ENCODE results near the gene CLDN11. TPM values are rescaled to one million over a fixed set of nuclear protein-coding genes. Genes with fewer than 3 reads are reported as not detected.

Gene CLDN11
- total and polyA plus RNA-seq, 2 of the 8 experiments (the other 6 are each of a cell fraction or from before 2014, with no cell fraction given): 4.8 to 12.5 TPM

DNA sequence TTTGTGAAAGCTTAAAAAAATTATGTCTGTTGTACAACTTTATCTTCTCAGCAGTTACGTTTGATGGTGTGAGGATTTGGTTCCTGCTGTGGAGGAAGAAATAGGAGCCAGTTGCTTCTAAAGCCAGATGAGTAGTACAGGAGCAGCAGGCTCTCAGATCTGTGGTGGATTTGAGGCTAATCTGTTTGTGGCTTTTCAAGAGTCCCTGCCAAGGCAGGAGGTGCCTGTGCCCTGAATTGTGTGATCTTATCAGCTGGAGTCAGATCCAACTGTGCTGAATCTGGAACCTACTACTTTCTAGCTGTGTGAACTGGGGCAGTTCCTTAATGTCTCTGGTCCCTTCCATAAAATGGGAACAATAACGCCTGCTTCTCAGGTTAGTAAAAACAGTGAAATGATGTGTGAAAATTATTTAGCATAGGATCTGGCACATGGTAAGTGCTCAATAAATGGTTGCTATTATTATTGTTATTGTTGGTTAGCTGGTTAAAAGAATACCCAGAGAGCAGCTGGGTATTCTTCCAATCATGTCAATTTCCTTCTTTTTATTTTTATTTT lies 7.7 kb downstream of the CLDN11 start (continued):
- TF ChIP-seq CHD7 (IDR thresholded peaks at IDR 0.05; ENCODE audit: insufficient replicate concordance, low read length): no peak
- no peak for TF ChIP-seq TBP (IDR thresholded peaks at IDR 0.05; ENCODE audit: low read depth, low read length)
- TF ChIP-seq PHF8 (conservative IDR thresholded peaks at IDR 0.05; ENCODE audit: low read depth, low read length): no peak
- TF ChIP-seq TAF7 (optimal IDR thresholded peaks at IDR 0.05; ENCODE audit: borderline replicate concordance, low read depth, low read length): no peak
- TF ChIP-seq, protein P1, sequence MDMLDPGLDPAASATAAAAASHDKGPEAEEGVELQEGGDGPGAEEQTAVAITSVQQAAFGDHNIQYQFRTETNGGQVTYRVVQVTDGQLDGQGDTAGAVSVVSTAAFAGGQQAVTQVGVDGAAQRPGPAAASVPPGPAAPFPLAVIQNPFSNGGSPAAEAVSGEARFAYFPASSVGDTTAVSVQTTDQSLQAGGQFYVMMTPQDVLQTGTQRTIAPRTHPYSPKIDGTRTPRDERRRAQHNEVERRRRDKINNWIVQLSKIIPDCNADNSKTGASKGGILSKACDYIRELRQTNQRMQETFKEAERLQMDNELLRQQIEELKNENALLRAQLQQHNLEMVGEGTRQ (IDR thresholded peaks at IDR 0.05; ENCODE audit: low read length): no peak
- no peak for TF ChIP-seq BACH1 (IDR thresholded peaks at IDR 0.05; ENCODE audit: low read length)
- no peak for TF ChIP-seq KDM1A (IDR thresholded peaks at IDR 0.05; ENCODE audit: borderline replicate concordance, low read length)
- TF ChIP-seq YY1 (IDR thresholded peaks at IDR 0.05; ENCODE audit: low read depth, low read length): no peak
- TF ChIP-seq NRF1 (IDR thresholded peaks at IDR 0.05; ENCODE audit: low read depth, low read length): no peak
- no peak for TF ChIP-seq RFX5 (IDR thresholded peaks at IDR 0.05; ENCODE audit: borderline replicate concordance, low read depth, low read length)
- TF ChIP-seq JUND (IDR thresholded peaks at IDR 0.05; ENCODE audit: low read length): no peak

Data from H1 (cell line).